Measurements from ENCODE around the gene PTPN14. TPM values are rescaled to one million over a fixed set of nuclear protein-coding genes. Genes with fewer than 3 reads are reported as not detected.
"Not testable (repeated sequence)": the region's sequence is repeated elsewhere in the genome, so short reads cannot be mapped to it uniquely, and the experiment has no call there.

Gene PTPN14
- total and polyA plus RNA-seq, 8 donors: 14.9 to 38.0 (median 17.9) TPM

DNA sequence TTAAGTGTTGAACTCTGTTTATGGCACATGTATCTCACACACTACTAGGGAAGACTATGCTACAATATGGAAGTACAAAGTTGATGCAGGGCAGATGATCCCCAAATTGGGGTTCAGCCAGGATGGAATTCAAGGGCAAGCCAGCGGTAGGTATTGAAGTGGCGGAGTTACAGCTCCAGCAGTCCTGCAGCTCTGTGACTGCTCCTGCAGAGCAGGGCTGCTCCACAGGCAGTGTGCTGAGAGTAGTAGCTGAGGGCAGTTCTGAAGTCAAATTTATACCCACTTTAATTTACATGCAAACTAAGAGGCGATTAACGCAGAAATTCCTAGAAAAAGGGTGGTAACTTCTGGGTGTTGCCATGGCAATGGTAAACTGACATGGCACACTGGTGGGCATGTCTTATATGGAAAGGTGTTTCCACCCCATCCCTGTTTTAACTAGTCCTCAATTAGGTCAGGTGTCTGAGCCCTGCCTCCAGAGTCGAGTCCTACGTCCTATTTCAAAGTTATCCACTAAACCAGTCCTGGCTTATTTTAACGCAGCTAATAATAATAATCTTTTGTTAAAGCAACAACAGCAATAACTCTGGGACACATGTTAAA, 31.0 kb upstream of the PTPN14 start:
- peaks cover 0 to 2% of the 10 kb centered on the region in 2 donors for H3K9me3 ChIP-seq
- ATAC-seq (no peak), DNase-seq (no peak)
- H3K4me3 ChIP-seq: no peak overlapping the region
- no peaks in the 10 kb centered on the region for H3K27me3 ChIP-seq
- H3K27ac ChIP-seq: no peak overlapping the region
- no peaks in the 10 kb centered on the region for H3K4me1 ChIP-seq
- intact Hi-C loops (cut with DNase I): no loop called here
- H3K36me3 ChIP-seq: no peaks in the 10 kb centered on the region
- TF ChIP-seq, protein P1, sequence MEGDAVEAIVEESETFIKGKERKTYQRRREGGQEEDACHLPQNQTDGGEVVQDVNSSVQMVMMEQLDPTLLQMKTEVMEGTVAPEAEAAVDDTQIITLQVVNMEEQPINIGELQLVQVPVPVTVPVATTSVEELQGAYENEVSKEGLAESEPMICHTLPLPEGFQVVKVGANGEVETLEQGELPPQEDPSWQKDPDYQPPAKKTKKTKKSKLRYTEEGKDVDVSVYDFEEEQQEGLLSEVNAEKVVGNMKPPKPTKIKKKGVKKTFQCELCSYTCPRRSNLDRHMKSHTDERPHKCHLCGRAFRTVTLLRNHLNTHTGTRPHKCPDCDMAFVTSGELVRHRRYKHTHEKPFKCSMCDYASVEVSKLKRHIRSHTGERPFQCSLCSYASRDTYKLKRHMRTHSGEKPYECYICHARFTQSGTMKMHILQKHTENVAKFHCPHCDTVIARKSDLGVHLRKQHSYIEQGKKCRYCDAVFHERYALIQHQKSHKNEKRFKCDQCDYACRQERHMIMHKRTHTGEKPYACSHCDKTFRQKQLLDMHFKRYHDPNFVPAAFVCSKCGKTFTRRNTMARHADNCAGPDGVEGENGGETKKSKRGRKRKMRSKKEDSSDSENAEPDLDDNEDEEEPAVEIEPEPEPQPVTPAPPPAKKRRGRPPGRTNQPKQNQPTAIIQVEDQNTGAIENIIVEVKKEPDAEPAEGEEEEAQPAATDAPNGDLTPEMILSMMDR (IDR thresholded peaks at IDR 0.05): no peak

GRCh38 chr1:214581785-214582184, 30.4 kb upstream of the PTPN14 start:
- Histone ChIP-seq H3K9me3 (peaks cover 0 to 8% of the 10 kb centered on the region in 2 donors), H3K27ac (no peak overlapping the region), H3K4me1 (no peaks in the 10 kb centered on the region), H3K36me3 (no peaks in the 10 kb centered on the region), H3K27me3 (no peaks in the 10 kb centered on the region), H3K4me3 (no peak overlapping the region)
- DNase-seq (no peak), ATAC-seq (no peak)
- intact Hi-C loops (cut with DNase I): no loop called here
- TF ChIP-seq, protein P1 (IDR thresholded peaks at IDR 0.05): no peak

DNA sequence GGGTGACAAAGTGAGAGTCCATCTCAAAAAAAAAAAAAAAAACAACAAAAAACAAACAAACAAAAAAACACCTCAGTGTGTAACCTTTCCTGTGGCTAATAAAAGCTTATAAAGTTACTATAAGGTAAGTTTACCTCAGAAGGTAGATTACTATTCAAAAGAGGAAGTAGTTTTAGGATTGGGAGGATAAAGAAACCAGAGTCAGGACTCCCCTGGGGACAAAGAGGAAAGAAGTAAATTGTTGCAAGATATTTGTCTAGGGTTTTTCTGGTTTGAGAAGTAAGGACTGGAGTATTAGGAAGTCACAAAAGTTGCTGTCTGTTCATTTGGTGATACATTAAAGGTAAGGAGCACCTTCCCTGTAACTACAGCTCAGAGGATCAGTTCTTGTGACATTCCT, 27.8 kb upstream of the PTPN14 start:
- no peaks in the 10 kb centered on the region for H3K36me3 ChIP-seq
- TF ChIP-seq, protein P1 (IDR thresholded peaks at IDR 0.05): no peak
- H3K4me1 ChIP-seq: no peaks in the 10 kb centered on the region
- no peak overlapping the region for H3K4me3 ChIP-seq
- no peak for ATAC-seq
- H3K27ac ChIP-seq: no peak overlapping the region
- no peak for DNase-seq
- H3K9me3 ChIP-seq: peaks cover 0 to 24% of the 10 kb centered on the region in 2 donors
- intact Hi-C loops (cut with DNase I): no loop called here
- H3K27me3 ChIP-seq: no peaks in the 10 kb centered on the region

DNA sequence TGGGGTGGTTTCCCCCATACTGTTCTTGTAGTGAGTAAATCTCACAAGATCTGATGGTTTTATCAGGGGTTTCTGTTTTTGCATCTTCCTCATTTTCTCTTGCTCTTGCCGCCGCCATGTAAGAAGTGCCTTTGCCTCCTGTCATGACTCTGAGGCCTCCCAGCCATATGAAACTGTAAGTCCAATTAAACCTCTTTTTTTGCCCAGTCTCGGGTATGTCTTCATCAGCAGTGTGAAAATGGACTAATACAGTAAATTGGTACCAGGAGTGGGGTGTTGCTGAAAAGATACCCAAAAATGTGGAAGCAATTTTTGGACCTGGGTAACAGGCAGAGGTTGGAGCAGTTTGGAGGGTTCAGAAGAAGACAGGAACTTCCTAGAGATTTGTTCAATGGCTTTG, 24.7 kb upstream of the PTPN14 start:
- intact Hi-C loops (cut with DNase I); H3K36me3 ChIP-seq; DNase-seq; H3K4me1 ChIP-seq; H3K27ac ChIP-seq; ATAC-seq; H3K4me3 ChIP-seq; H3K27me3 ChIP-seq: not testable (repeated sequence)
- peaks cover 0 to 24% of the 10 kb centered on the region in 2 donors for H3K9me3 ChIP-seq

DNA sequence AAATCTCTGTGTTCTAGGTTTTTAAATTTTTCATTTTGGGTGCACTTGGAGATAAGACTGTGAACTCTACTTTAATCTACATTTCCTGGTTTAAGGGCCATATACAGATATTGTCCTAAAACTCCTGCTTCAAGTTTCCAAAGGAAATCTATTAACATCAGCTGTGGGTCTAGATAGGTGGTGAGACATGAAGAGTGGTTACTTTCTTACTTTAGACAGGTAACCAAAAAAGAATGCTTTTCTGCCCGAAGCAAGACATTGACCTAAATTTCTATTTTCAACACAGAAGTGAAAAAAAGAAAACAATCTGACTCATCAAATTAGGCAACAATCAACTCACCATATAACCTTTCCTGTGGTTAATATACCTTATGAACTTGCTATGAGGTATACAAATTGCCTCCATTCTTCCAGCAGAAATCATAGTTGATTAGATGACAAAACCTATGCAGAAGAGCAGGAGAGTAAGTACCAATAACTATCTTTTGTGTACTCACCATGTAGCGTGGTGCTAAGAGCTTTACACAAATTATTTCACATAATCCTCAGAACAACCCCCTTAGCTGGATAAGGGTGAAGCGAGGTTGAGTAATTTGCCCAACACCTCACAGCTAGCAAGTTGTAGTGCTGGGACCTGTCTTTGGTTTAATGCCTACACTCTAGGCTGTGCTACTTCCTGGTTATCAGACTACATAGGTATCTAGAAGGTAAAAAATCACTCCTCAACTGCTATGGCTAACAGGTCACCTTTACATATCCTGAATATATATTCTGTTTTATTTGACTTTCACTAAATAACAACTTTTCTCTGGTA, 23.4 kb upstream of the PTPN14 start:
- ATAC-seq (no peak), DNase-seq (no peak)
- no peaks in the 10 kb centered on the region for H3K4me1 ChIP-seq
- H3K9me3 ChIP-seq: peaks cover 0 to 24% of the 10 kb centered on the region in 2 donors
- intact Hi-C loops (cut with DNase I): no loop called here
- TF ChIP-seq, protein P1 (IDR thresholded peaks at IDR 0.05): no peak
- no peak overlapping the region for H3K27ac ChIP-seq
- no peaks in the 10 kb centered on the region for H3K27me3 ChIP-seq
- H3K36me3 ChIP-seq: no peaks in the 10 kb centered on the region
- H3K4me3 ChIP-seq: no peak overlapping the region
